HG02642 (cell line): Measurements from ENCODE around the gene ZFP62.
A peak's percentile ranks its signal among the peaks of the same experiment; 100 is the strongest.

Experiments used
- ATAC-seq: cut with Tn5 transposase; IDR thresholded peaks from one replicate; pipeline ENCODE4 v1.9.1; 2021; ENCODE audit warnings: mild to moderate bottlenecking; ENCODE audit not compliant: unreplicated experiment, poor library complexity

The ZFP62 gene

DNA sequence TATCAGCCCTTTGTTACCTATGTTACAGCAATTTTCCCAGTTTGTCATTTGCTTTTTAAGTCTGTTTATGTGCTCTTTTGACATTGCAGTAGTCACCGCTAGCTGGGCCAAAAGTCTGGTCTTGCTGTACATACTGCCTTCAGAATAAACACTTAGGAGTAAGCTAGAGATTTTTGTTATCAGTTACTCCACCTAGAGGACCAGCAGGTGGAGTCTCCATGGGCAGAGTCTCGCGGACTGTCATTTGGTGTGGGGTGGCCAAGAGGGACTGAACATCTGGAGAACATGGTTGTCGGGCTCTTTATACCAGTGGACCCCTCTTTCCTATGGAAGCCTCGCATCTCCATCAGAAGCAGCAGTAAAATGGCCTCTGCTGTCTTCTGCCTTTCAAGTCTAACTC, 47.7 kb downstream of the ZFP62 start:
- no peak for ATAC-seq

DNA sequence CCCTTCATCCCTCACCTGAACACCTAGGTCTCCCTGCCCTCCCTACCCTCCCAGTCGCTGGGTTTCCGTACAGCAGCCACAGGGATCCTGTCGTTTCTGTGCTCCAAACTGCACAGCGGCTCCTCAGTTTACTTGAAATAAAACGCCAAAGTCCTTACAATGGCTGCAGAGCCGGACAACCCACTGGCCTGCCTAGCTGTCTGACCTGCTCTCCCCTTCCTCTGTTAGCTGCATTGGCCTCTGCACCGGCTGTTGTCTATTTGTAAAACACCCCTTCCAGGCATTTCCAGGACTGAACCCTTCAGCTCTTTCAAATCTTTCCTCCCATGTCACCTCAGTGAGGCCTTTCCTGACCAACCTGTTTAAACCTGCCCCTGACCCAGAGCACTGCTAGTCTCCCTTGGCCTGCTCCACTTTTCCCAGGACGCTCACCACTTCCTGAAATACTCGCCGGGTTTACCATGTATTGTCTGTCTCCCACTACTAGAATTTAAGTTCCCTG, 49.4 kb downstream of the ZFP62 start:
- ATAC-seq, result no peak

DNA sequence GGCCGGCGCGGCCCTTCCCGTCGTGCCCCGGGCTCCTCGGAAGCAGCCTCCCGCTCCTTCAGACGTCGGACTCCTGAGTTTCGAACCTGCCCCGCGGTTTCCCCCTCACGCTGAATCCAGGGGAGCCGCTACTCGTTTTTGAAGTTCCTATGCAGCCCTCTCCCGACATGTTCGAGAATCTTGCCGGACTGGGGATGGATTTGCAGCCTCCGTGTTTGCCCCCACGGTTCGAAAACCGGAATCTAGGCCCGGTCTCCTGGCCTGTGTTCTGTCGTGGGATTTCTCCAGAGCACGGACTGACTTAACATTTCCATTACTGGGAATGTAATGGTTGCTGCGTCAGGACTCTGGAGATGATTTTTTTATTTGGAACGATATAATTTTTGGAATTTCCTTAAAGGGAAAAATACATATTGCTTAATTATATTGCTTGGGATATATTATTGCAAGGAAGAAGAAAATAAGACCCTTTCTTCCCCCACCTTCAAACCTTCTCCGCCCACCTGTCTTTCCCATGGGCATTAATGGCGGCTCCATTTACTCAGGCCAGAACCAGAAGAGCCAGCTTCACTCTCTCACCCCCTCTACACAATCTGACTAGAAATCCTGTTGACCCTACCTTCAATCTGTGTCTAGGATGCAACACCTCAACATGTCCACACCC, 50.0 kb downstream of the ZFP62 start:
- ATAC-seq, result no peak

DNA sequence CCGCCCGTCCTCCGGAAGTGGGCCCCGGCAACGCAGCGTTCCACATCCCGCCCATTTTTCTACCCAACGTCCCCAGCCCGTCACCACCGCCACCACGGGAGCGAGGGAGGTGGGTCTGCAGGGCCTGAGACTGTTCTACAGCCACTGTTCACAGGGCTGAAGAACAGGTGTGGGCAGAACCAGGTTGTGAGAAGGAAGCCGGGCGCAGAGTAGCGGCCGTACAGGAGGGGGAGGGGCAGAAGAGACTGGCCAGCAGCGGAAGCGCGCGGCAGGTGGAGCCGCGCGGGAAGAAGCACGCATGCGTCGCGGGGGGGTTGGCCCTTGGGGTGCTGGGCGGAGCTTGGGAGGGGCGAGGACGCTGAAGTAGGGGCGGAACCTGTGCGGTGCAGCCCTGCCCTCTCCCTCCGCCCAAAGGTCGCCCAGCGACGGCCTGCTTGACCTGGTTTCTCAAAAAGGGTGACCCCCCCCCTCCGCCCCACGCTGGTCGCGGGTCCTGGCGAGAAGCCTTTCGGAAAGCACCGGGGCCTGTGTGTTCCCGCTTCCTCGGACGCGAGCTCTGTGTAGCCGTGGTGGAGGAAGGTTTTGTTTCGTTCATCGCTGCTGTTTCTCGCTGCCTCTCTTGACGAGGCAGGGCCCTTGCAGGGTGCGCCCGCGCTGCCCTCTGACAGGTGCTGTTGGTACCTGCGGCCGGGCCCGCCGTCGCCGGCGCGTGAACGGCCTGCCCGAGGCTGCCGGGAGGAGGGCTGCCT, 50.7 kb downstream of the ZFP62 start:
- peak; percentile 75 for ATAC-seq

DNA sequence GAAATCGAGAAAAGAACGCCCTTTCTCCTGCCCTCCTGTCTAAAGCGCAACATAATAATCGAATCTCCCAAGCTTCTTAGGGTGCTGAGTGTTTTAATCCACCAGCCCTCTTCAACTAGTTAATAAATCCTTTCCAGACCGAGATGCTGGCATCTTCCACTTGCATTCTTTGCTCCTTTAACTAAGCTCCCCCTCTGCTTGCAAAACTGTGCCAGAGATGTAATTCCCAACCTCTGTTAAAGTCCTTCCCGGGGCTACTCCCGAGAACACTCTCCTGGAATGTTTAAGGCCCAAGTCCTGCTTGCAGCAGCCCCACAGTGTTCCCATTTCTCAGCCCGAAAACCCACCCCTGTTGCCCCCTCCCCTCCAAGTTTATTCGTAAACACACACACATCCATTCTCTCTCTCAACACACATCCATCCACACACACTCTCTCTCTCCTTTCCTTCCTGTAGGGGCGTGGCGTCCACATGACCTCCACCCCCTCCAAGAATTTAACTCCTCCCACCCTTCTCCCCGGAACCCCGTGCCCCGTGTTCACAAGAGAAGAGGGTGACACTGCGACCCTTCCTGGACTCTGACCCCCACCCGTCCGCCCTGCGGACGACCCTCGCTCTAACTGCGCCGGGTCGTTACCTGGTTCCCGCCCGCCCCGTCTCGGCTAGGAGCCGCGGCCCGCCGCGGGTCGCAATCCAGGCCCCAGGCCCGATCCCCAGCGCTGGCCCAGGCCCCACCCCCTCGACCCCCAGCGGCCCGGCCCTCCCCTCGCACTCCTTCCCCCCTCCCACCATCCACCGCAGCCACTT, 51.5 kb downstream of the ZFP62 start:
- ATAC-seq, result peak; percentile 64

DNA sequence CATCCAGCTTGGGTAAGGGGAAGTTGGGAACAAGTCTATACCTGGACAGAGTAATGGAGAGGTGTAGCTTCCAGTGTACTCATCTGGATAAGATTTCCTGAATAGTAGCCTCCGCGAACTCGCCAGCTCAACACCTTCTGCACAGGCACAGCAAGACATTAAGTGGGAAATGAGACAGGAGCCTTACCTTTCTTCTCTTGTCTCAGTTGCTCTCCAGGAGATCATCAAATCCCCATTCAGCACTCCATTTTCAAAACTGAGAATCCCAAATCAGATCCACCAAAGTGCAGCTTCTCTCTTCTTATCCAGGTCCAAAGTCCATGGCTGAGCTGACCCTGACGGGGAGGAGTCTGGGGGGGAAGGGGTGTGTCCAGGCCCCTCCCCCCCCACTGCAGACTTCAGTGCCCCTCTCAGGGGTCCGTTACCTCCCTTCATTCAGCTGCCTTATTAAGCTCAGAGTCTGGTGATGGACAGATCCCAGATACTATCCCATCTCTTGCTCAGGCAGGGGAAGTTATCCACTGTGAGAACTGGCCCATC, 52.5 kb downstream of the ZFP62 start:
- no peak for ATAC-seq

DNA sequence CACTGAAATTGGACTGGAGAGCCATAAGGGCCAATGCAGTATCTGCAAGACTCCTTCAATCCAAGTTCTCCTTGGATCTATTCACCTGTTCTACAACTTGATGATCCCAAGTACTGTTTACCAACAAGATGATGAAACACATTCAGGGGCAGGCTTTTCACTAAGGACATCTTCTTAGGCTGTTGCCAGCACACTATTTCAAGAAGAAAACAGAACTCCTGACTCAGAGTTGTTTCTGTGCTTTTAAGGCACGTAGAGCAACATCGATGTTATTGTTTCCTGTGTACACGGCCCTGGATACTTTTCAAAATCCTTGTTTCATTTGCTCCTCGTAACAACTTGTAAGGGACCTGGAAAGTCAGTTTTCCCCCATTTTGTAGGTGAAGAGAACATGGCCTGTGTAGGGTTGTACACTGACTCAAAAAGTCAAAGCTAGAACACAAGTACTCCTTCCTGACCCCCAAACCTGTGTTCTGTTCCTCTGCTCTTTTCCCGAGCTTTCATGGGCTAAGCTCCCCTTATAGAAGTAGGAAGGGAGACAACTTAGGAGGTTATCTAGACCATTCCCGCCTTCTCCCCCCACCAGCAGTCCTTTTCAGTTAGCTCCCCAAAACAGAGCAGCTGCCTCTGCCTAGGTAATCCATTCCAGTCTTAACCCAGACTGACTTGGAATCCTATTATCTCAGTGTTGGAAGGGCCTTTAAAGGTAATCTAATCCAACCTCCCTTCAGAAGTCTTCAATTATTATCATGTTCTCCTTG, 53.2 kb downstream of the ZFP62 start:
- no peak for ATAC-seq

DNA sequence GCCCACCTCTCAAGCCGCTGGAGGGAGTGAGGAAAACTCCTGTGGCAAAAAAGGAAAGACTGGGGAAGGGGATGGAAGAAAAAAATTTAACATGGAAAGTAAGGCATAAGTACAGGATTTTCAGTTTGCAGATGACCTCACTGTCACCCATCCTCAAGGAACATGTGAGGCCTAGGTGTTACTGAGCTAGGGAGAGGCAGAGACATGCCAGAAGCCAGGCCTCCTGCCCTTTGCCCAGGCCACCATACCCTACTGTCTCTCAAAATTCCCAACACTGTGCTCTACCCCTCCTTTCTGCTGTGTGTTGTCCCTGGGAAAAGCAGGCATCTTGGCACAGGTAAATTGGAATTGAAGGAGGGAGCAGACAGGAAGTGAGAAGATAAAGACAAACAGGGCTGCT, 54.0 kb downstream of the ZFP62 start:
- ATAC-seq, result no peak

DNA sequence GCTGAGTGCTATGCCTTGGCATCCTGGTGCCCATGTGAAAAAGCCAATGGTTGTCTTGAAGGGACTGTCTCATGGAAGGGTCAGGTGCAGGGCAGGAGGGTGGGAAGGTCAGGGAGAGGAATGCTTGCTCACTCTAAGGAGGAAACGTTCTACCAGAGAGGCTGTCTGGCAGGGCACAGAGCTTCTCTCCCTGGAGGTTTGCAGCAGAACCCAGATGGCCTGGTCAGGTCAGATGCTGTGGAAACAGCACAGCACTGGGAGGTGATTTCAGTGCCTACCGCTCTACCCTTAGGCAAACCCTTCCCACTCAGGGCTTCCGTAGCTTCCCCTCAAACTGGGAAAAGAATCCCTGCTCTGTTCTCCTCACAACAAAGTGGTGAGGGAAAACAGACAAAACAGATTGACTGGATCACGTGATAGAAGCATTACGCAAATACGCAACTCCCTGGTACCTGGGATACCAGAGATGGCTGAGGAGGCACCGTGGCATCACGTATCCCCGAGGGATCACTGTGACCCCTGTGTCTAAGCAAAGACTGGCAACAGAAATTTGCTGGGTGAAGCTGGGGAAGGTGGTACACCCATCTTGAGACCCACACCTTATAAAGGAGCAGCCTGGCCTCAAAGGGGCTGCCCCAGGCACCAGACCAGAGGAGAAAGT, 54.6 kb downstream of the ZFP62 start:
- ATAC-seq, result no peak

DNA sequence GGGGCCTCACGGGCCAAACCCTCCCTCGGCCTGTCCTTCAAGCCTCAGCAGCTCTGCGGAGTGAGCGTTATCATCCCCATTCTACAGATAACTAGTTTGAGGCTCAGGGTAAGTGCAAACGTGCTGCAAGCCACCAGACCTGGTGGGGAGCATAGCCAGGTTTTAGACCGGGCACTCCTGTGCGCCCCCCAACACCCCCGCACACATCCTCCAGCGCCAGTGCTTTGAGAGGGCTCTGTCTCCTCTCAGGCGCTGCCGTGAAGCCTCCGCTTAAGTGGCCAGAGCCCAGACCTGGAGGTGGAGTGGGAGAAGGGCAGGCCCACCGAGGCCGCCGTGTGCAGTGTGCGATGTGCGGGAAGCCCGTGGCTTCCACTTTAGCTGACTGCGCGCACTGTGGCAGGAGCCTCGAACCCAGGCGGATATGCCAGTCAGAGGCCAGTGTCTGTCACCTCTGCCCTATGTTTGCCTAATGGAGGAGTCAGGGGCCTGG, 56.9 kb downstream of the ZFP62 start:
- ATAC-seq, result peak; percentile 1

DNA sequence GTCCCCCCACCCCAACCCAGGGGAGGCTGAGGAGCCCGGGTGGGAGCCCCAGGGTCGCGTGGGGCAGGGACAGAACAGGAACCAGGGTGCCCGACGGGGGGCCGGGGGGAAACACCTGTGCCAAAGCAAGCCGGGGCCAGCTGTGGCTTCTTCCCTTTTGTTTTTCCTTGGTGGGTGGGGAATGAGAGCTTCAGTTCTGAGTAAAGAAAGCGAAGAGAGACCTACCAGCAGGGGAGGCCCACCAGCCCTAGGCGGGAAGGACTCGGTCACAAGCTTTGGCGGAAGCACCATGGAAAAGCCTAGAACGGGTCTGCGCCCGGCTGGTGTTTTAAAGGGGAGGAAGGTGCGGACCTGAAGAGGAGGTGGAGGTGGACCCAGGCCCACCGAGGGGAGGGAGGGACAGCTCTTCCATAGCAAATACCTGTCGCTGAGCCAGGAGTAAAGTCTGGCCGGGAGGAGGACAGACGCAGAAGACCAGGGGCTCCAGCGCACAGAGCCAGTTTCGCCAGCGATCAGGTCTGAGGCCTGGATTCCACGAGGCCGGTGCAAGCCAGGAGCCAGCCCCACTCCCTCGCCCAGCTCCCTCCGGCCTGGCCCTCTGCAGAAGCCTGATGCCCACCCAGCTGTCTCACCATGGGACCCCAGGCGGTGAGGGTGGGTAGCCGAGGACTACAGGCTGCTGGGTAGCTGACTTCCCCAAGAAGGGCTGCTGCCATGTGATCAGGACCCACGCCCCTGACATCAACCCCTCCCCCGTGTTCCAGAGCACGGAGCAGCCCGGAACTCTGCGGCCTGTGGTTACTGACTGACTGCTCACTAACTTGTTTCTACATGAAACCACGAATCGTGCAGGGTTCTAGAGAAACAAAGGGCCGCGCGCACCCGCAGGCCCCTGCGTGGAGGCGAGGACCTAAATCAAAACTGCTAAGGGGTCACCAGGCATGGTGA, 57.6 kb downstream of the ZFP62 start:
- peak; percentile 59 for ATAC-seq

DNA sequence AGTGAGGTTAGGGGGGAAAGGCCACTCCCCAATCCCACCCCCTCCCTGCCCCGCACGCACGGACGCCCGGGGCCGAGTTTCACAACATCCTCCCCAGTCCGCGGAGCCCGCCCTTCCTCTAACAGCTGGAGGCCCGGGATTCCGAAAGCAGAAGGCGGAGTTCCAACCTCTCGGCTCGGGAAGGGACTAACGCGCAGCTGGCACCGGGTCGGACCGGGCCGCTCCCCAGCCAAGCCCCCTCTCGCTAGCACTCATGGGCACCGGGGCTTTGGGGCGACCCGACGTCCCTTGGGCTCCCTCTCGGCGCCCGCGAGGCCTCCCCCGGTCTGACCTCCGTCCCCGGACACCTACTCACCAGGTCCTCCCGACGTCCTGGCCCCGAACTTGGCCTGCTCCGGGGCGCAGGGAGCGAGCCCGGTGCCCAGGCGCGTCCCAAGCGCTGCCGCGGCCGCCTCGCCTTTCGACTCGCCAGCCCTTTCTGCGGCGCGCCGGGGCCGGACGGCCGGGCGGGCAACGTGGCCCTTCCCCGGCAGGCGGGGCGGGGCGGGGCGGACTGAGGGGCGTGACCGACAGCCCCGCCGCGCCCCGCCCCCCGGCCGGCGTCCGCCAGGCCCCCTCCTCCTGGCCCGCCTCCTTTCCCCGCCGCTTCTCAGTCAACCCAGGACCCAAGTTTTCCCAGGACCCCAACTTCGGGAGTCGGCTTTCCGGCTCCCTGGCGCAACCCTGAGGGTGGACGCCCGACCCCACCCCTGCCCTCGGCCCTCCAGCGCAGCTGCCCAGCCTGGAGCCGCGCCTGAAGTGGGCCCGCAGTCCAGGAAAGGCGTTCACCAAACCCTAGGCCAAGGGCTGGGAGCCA, 58.5 kb downstream of the ZFP62 start, which contains the start of gene MGAT1:
Gene MGAT1 (minus strand): TSS at position 482 of the 856 bp plus-strand sequence. CDS start 9,835 bp downstream, outside the sequence.
- peak; percentile 48 for ATAC-seq

DNA sequence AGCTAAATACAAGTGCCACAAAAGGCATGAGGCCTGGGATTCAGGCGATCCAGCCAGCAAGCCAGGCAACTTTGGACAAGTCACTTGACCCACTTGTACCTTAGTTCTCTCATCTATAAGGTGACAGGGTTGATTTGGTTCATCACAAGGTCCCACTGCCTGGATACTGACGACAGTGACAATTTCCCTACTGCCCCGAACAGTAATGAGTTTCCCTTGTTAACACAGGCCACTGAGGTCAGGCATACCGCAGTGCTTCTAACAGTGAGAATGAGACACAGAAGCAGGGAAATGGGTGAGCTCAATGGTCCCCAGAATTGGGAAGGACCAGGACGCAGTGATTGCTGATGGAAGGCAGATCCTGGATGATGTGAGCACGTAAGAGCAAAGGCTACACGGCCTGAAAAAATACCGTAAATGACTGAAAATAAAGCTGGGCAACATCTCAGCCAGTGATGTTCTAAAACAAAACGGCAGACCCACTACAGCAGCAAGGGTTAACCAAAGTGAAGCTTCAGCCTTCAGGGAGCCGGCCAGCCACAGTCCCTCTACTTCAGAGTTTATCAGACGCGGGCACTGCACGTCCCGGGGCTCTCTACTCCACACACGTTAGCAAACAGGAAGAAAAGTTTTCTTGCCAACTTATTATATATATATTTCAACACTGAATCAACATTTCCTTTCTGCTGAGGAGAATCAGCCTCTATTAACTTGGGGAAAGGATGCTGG, 59.3 kb downstream of the ZFP62 start:
- no peak for ATAC-seq

DNA sequence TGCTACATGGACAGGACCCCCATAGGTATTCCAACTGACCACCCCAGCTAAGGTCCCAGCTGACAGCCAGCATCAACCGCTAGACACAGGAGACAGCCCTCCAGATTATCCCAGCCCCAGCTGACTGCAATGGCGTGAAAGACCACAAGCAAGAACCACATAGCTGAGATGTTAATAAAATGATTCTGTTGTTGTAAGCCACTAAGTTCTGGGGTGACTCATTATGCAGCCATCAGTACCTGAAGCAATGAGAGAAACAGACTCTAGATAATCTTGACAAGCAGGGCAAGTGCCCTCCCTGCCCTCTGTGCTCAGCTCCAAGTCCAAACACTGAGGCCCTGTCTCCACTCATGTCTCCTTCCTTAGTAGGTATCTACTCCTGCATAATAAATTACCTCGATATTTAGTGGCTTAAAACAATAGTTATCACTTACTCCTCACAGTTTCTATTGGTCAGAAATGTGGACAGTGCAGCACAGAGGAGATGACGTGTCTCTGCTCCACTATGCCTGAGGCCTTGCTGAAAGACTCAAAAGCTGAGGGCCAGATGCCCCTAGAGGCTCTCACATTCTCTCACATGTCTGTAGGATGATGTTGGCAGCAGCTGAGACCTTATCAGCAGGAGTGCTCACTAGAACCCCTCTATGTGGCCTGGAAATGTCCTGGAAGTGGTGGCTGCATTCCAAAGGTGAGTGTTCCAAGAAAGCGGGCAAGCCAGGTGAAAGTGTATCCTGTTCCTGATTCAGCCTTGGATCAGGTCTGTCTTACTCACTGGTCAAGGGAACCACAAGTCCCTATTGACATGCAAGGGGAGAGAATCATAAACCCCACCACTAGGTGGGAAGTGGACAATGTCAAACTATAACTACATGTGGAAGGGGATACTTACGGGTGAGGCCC, 60.9 kb downstream of the ZFP62 start:
- no peak for ATAC-seq

DNA sequence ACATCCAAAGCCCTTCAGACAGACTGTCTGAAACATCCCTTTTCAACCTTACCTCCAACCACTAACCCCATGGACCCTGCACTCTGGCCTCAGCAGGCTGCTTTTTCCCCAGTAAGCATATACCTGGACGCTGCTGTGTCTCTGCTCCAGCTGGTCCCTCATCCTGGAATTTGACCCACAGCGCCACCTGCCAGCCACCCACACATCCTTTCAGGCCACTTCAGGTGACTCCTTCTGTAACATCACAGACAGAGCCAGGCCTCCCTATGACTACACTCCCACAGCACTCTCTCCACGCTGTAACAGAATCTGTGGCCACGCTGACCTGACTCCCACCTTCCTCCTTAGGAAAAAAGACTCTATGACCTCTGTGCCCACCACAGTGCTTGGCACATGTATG, 61.9 kb downstream of the ZFP62 start:
- no peak for ATAC-seq

DNA sequence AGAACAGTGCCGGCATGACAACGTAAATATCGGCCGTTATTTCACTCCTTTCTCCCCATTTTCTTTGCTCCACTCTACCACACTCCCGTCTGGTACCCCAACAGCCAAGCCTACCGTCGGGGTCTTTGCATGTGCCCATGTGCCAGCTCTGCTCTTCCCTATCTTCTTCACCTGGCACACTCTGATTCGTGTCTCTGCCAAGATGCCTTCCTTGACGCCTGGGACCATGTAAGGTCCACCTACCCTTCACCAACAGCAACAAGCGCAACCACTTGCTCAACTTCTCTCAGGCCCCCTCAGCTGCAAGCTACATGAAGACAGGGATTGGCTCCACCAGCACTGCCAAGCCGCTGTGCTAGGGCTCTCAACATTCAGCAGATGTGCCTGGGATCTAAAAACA, 62.9 kb downstream of the ZFP62 start:
- ATAC-seq, result no peak
